ENCODE results near the gene CASP8AP2. TPM values are rescaled to one million over a fixed set of nuclear protein-coding genes. Genes with fewer than 3 reads are reported as not detected.

The CASP8AP2 gene
- total RNA-seq, 4 donors from 2014 or later: 8.8 to 17.9 (median 13.7) TPM

DNA sequence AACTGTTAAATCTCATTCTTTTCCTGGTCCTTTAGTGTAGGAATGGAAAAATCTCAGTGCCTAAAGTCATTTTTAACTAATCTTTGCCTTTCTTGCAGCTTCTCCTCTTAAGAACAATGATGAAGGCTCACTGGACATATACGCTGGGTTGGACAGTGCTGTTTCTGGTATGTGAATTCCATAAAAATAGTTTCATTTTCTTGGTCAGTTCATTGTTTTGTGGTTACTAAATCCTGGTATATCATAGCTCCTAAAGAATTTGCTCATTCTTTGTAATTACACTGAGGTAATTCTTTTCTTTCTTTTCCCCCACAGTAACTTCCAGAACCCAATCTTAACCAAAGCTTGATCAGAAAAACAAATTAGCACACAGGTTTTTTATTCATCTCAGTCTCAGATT is 23.4 kb downstream of the CASP8AP2 start:
- H3K4me1 ChIP-seq: no peaks in the 10 kb centered on the region
- H3K4me3 ChIP-seq: no peak overlapping the region
- WGBS: 96% methylated on average over 1 of the region's 1 CpG
- no peaks in the 10 kb centered on the region for H3K9me3 ChIP-seq
- H3K27me3 ChIP-seq: no peaks in the 10 kb centered on the region
- DNase-seq (ENCODE audit: low spot score in 2 of 2): no peak
- TF ChIP-seq, protein P1, sequence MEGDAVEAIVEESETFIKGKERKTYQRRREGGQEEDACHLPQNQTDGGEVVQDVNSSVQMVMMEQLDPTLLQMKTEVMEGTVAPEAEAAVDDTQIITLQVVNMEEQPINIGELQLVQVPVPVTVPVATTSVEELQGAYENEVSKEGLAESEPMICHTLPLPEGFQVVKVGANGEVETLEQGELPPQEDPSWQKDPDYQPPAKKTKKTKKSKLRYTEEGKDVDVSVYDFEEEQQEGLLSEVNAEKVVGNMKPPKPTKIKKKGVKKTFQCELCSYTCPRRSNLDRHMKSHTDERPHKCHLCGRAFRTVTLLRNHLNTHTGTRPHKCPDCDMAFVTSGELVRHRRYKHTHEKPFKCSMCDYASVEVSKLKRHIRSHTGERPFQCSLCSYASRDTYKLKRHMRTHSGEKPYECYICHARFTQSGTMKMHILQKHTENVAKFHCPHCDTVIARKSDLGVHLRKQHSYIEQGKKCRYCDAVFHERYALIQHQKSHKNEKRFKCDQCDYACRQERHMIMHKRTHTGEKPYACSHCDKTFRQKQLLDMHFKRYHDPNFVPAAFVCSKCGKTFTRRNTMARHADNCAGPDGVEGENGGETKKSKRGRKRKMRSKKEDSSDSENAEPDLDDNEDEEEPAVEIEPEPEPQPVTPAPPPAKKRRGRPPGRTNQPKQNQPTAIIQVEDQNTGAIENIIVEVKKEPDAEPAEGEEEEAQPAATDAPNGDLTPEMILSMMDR (IDR thresholded peaks at IDR 0.05): no peak
- TF ChIP-seq POLR2AphosphoS5 (IDR thresholded peaks at IDR 0.05) (no peak), POLR2A (IDR thresholded peaks at IDR 0.05) (no peak), EP300 (IDR thresholded peaks at IDR 0.05) (no peak)
- no peak overlapping the region for H3K27ac ChIP-seq
- peaks cover 72% of the 10 kb centered on the region for H3K36me3 ChIP-seq

DNA sequence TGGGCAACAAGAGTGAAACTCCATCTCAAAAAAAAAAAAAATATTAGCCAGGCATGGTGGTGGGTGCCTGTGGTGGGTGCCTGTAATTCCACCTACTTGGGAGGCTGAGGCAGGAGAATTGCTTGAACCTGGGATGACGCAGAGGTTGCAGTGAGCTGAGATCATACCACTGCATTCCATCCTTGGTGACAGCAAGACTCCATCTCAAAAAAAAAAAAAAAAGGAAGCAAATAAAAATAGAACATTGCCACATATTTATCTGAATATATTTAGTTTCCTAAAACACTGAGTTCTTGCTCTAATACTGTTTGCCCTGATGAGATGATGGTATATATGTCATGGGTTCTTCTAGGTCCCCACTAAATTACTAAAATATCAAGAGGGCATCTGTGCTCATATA is 28.4 kb downstream of the CASP8AP2 start:
- Histone ChIP-seq H3K27me3 (no peaks in the 10 kb centered on the region), H3K9me3 (no peaks in the 10 kb centered on the region), H3K36me3 (peaks cover 97% of the 10 kb centered on the region), H3K4me1 (no peaks in the 10 kb centered on the region), H3K4me3 (no peak overlapping the region), H3K27ac (no peak overlapping the region)
- 95% methylated on average over 1 of the region's 1 CpG for WGBS
- no peak for TF ChIP-seq POLR2A (IDR thresholded peaks at IDR 0.05)
- no peak for TF ChIP-seq POLR2AphosphoS5 (IDR thresholded peaks at IDR 0.05)
- no peak for TF ChIP-seq EP300 (IDR thresholded peaks at IDR 0.05)
- TF ChIP-seq, protein P1 (IDR thresholded peaks at IDR 0.05): no peak
- DNase-seq (ENCODE audit: low spot score in 2 of 2): no peak

DNA sequence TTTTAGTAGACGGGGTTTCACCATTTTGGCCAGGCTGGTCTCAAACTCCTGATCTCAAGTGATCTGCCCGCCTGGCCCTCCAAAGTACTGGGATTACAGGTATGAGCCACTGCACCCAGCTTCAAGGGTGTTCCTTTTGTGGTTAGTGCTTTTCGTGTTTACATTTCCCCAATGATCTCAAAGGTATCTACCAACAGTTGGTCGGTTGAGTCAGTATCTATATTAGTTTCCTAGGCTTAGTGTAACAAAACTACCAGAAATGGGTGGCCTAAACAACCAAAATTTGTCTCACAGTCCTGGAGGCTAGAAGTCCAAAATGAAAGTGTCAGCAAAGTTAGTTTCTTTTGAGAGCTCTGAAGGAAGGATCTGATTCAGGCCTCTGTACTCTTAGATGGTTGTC is 30.1 kb downstream of the CASP8AP2 start:
- no peak for DNase-seq (ENCODE audit: low spot score in 2 of 2)
- Histone ChIP-seq H3K27me3 (no peaks in the 10 kb centered on the region), H3K4me3 (no peak overlapping the region), H3K36me3 (peaks cover 95% of the 10 kb centered on the region), H3K4me1 (no peaks in the 10 kb centered on the region), H3K9me3 (no peaks in the 10 kb centered on the region), H3K27ac (no peak overlapping the region)
- TF ChIP-seq, protein P1 (IDR thresholded peaks at IDR 0.05): no peak
- TF ChIP-seq POLR2AphosphoS5 (IDR thresholded peaks at IDR 0.05) (no peak), POLR2A (IDR thresholded peaks at IDR 0.05) (no peak), EP300 (IDR thresholded peaks at IDR 0.05) (no peak)
- 97% methylated on average over 4 of the region's 4 CpGs for WGBS

DNA sequence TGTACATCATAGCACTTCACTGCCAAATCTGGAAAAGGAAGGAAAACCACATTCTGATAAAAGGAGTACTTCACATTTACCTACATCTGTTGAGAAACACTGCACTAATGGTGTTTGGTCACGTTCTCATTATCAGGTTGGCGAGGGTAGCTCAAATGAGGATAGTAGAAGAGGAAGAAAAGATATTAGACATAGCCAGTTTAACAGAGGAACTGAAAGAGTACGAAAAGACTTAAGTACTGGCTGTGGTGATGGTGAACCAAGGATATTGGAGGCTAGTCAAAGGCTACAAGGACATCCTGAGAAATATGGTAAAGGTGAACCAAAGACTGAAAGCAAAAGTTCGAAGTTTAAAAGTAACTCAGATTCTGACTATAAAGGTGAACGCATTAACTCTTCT is 32.6 kb downstream of the CASP8AP2 start:
- DNase-seq (ENCODE audit: low spot score in 2 of 2): no peak
- H3K9me3 ChIP-seq: peaks cover 5% of the 10 kb centered on the region
- no peaks in the 10 kb centered on the region for H3K27me3 ChIP-seq
- peaks cover 92% of the 10 kb centered on the region for H3K36me3 ChIP-seq
- H3K4me3 ChIP-seq: no peak overlapping the region
- TF ChIP-seq POLR2A (IDR thresholded peaks at IDR 0.05) (no peak), EP300 (IDR thresholded peaks at IDR 0.05) (no peak), POLR2AphosphoS5 (IDR thresholded peaks at IDR 0.05) (no peak)
- TF ChIP-seq, protein P1 (IDR thresholded peaks at IDR 0.05): no peak
- 91% methylated on average over 5 of the region's 5 CpGs for WGBS
- no peaks in the 10 kb centered on the region for H3K4me1 ChIP-seq
- H3K27ac ChIP-seq: no peak overlapping the region

DNA sequence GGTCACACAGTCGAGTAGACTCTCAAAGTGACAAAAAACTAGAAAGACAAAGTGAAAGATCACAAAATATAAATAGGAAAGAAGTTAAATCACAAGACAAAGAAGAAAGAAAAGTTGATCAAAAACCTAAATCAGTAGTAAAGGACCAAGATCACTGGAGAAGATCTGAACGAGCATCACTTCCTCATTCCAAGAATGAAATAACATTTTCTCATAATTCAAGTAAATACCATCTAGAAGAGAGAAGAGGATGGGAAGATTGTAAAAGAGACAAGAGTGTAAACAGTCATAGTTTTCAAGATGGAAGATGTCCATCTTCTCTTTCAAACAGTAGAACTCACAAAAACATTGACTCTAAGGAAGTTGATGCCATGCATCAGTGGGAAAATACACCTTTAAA is 33.0 kb downstream of the CASP8AP2 start:
- H3K4me1 ChIP-seq: no peaks in the 10 kb centered on the region
- peaks cover 88% of the 10 kb centered on the region for H3K36me3 ChIP-seq
- H3K27me3 ChIP-seq: no peaks in the 10 kb centered on the region
- 85% methylated on average over 2 of the region's 2 CpGs for WGBS
- H3K27ac ChIP-seq: no peak overlapping the region
- no peak for TF ChIP-seq POLR2A (IDR thresholded peaks at IDR 0.05)
- TF ChIP-seq, protein P1 (IDR thresholded peaks at IDR 0.05): no peak
- DNase-seq (ENCODE audit: low spot score in 2 of 2): no peak
- H3K9me3 ChIP-seq: peaks cover 8% of the 10 kb centered on the region
- H3K4me3 ChIP-seq: no peak overlapping the region
